GM12878 (cell line): ENCODE data around the gene DTNBP1. TPM values are rescaled to one million over a fixed set of nuclear protein-coding genes. Genes with fewer than 3 reads are reported as not detected.

Experiments used
- ATAC-seq: fragments of 200-7000 bp; cut with Tn5 transposase; 3 replicates; pipeline ENCODE4 v1.9.1; 2020; ENCODE audit warnings: mild to moderate bottlenecking, moderate library complexity
- BruUV-seq: library from RNA; stranded (reverse); fragments of 400-500 nt; replicated peaks from 2 replicates; lab custom pipeline; 2021; lab: Mats Ljungman, UMichigan
- CTCF ChIA-PET: fragments of 300-600 bp; sonication (Branson Sonifier 250); formaldehyde crosslinking; extraction: SDS; loops from one replicate; lab custom pipeline; 2021; ENCODE audit warnings: inconsistent platforms; lab: Yijun Ruan, JAX
- POLR2A ChIA-PET: fragments of 350-600 bp; formaldehyde crosslinking; extraction: SDS; loops from one replicate; lab custom pipeline; 2021; ENCODE audit warnings: inconsistent platforms; lab: Charles Lee
- RAD21 ChIA-PET: fragments of 300-600 bp; sonication (Branson Sonifier 250); formaldehyde crosslinking; loops from one replicate; lab custom pipeline; 2023; ENCODE audit warnings: antibody characterized with exemption; ENCODE audit not compliant: unreplicated experiment; lab: Charles Lee
- SMC1A ChIA-PET: fragments of 300-600 bp; sonication (Branson Sonifier 250); formaldehyde crosslinking; loops from one replicate; lab custom pipeline; 2023; ENCODE audit not compliant: unreplicated experiment, uncharacterized antibody; lab: Charles Lee
- DNase-seq: peaks from one replicate; pipeline ENCODE4 v3.0.0-alpha.2; 2011; ENCODE audit warnings: low read depth, low spot score
- FAIRE-seq: peaks from 3 replicates; lab custom pipeline; 2011; peaks lifted over from hg19 to GRCh38; lab: Jason Lieb, UNC
- H2AFZ ChIP-seq: 2 replicates; pipeline ENCODE4 v1.6.0; 2011; ENCODE audit warnings: low read depth, low read length, control low read depth; ENCODE audit not compliant: control insufficient read depth
- H3K27ac ChIP-seq: 2 replicates; pipeline ENCODE4 v1.5.1; 2011; ENCODE audit warnings: control low read depth; ENCODE audit not compliant: control insufficient read depth, insufficient read depth
- H3K27me3 ChIP-seq, 2 experiments: replicated peaks in 1 of 2; 2 replicates each; pipeline versions ENCODE4 v1.6.0 to v1.6.1; 2011; ENCODE audit warnings: low read length in 1 of 2; ENCODE audit not compliant: control insufficient read depth in 2 of 2, insufficient read depth in 2 of 2
- H3K36me3 ChIP-seq, 2 experiments: 2 replicates each; pipeline ENCODE4 v1.5.1; 2011; ENCODE audit warnings: low read length in 1 of 2; ENCODE audit not compliant: control insufficient read depth in 2 of 2, insufficient read depth in 2 of 2
- H3K4me1 ChIP-seq: 2 replicates; pipeline ENCODE4 v1.6.1; 2011; ENCODE audit warnings: mild to moderate bottlenecking, low read length, moderate library complexity, mixed read lengths; ENCODE audit not compliant: control insufficient read depth, insufficient read depth
- H3K4me2 ChIP-seq: 2 replicates; pipeline ENCODE4 v1.6.0; 2011; ENCODE audit warnings: control low read depth; ENCODE audit not compliant: control insufficient read depth, insufficient read depth
- H3K4me3 ChIP-seq: fragments of 200-600 bp; sonication (generic); 2 replicates; pipeline ENCODE4 v1.5.1; 2016
- H3K79me2 ChIP-seq: 2 replicates; pipeline ENCODE4 v1.6.0; 2011; ENCODE audit warnings: low read length; ENCODE audit not compliant: control insufficient read depth, insufficient read depth
- H3K9ac ChIP-seq: 2 replicates; pipeline ENCODE4 v1.8.0; 2011; ENCODE audit warnings: low read length, control low read depth, mixed read lengths; ENCODE audit not compliant: control insufficient read depth, insufficient read depth
- H3K9me3 ChIP-seq: replicated peaks from 3 replicates; pipeline ENCODE4 v1.5.1; 2011; ENCODE audit warnings: mild to moderate bottlenecking, low read length; ENCODE audit not compliant: control insufficient read depth, insufficient read depth
- H4K20me1 ChIP-seq: 2 replicates; pipeline ENCODE4 v1.6.0; 2011; ENCODE audit not compliant: control insufficient read depth, insufficient read depth
- ESRRA ChIP-seq: IDR thresholded peaks from 2 replicates; pipeline ENCODE4 v1.6.1; 2012; ENCODE audit warnings: mild to moderate bottlenecking, low read length, improper control_type of control experiment
- FOS ChIP-seq: IDR thresholded peaks from 3 replicates; pipeline ENCODE4 v1.6.1; 2011; ENCODE audit warnings: borderline replicate concordance; ENCODE audit not compliant: insufficient read length; ENCODE audit errors: extremely low read depth
- JUNB ChIP-seq: IDR thresholded peaks from 2 replicates; pipeline ENCODE4 v1.6.1; 2016; ENCODE audit warnings: antibody characterized with exemption, mild to moderate bottlenecking
- MTA3 ChIP-seq: IDR thresholded peaks from 2 replicates; pipeline ENCODE4 v1.6.1; 2012; ENCODE audit warnings: low read length, inconsistent platforms, borderline replicate concordance
- MXI1 ChIP-seq: fragments of 150-350 bp; IDR thresholded peaks from 2 replicates; pipeline ENCODE4 v1.6.1; 2011; ENCODE audit warnings: low read depth, mild to moderate bottlenecking, inconsistent platforms, low read length, improper control_type of control experiment
- RAD21 ChIP-seq: IDR thresholded peaks from 2 replicates; pipeline ENCODE4 v1.6.1; 2011; ENCODE audit warnings: mild to moderate bottlenecking, low read depth, low read length, moderate library complexity; ENCODE audit not compliant: insufficient read depth
- RELB ChIP-seq: fragments of 450-650 bp; IDR thresholded peaks from 2 replicates; pipeline ENCODE4 v1.6.1; 2017; ENCODE audit warnings: low read depth, mild to moderate bottlenecking, moderate library complexity
- SKIL ChIP-seq: fragments of 450-650 bp; IDR thresholded peaks from 2 replicates; pipeline ENCODE4 v1.6.1; 2017; ENCODE audit warnings: mild to moderate bottlenecking, low read depth, inconsistent platforms; ENCODE audit not compliant: poor library complexity, severe bottlenecking
- SMAD5 ChIP-seq: IDR thresholded peaks from 2 replicates; pipeline ENCODE4 v1.6.1; 2016; ENCODE audit warnings: antibody characterized with exemption, low read depth
- SMC3 ChIP-seq: IDR thresholded peaks from 2 replicates; pipeline ENCODE4 v1.6.1; 2011; ENCODE audit warnings: low read length, improper control_type of control experiment, borderline replicate concordance
- SRF ChIP-seq, 2 experiments: IDR thresholded peaks; 2 replicates each; pipeline ENCODE4 v1.6.1; 2011; ENCODE audit warnings: low read depth in 2 of 2, low read length in 2 of 2, mild to moderate bottlenecking in 1 of 2, moderate library complexity in 1 of 2
- STAT1 ChIP-seq: fragments of 450-650 bp; conservative IDR thresholded peaks from 2 replicates; pipeline ENCODE4 v1.6.1; 2014; ENCODE audit warnings: antibody characterized with exemption, mild to moderate bottlenecking
- ZBTB4 ChIP-seq: fragments of 450-650 bp; formaldehyde crosslinking; IDR thresholded peaks from 2 replicates; pipeline ENCODE4 v1.4.0; 2022; ENCODE audit warnings: mild to moderate bottlenecking, moderate library complexity
- WGBS: methylation state at CpG from one replicate; pipeline ENCODE4 v1.1.6; 2016; ENCODE audit warnings: low lambda C conversion rate; ENCODE audit not compliant: insufficient replicate concordance, insufficient coverage; ENCODE audit errors: missing lambda C conversion rate; 5-methylcytosine and 5-hydroxymethylcytosine counted together
- in situ Hi-C: fragments of 300-500 bp; cut with MboI; formaldehyde crosslinking; loops from 9 replicates; pipeline ENCODE4 v1.14.3; 2018; ENCODE audit warnings: mixed read lengths
- intact Hi-C: fragments of 100-400 bp; cut with micrococcal nuclease; formaldehyde crosslinking; loops from one replicate; pipeline ENCODE4 v1.14.2; 2022; ENCODE audit not compliant: unreplicated experiment
- polyA plus RNA-seq, 11 experiments: library from polyadenylated mRNA; depleted of rRNA in 4 of 11; unstranded in 6 of 11; stranded (reverse) in 5 of 11; fragments of >200 nt; fragmentation: Nextera tagmentation in 4 of 11; fragmentation: Illumina TruSeq in 1 of 11; extraction: Ambion mirVana in 4 of 11; extraction: Trizol in 1 of 11; gene quantifications; 1 replicate in 1 of 11; 2 replicates in 10 of 11; pipeline versions ENCODE4 v1.2.1 to v1.2.3, GENCODE V29; 2011 to 2016; ENCODE audit warnings: inconsistent platforms in 2 of 11, missing spikeins in 2 of 11, low read depth in 1 of 11
- total RNA-seq, 4 experiments: library from RNA; depleted of rRNA in 3 of 4; stranded (reverse); fragments of >200 nt in 3 of 4; fragmentation: Illumina TruSeq in 1 of 4; extraction: Trizol in 1 of 4; gene quantifications; 2 replicates each; pipeline versions ENCODE4 v1.2.1 to v1.2.3, GENCODE V29; 2013 to 2021

Gene DTNBP1
- total and polyA plus RNA-seq, 10 of the 15 experiments (the other 5 are each of a cell fraction or from before 2014, with no cell fraction given), result 7.1 to 40.3 (median 20.1) TPM

- no peak for TF ChIP-seq MXI1
- TF ChIP-seq JUNB, result no peak
- TF ChIP-seq ZBTB4, result no peak
- no peak for TF ChIP-seq RELB
Observed at GRCh38 chr6:15555101-15556038, 107.5 kb downstream of the DTNBP1 start (continued).

GRCh38 chr6:15554728-15555100, 108.1 kb downstream of the DTNBP1 start:
- no peak overlapping the region for H3K4me3 ChIP-seq
- intact Hi-C loops (no loop called here), in situ Hi-C loops (no loop called here)
- no peak for DNase-seq
- ChIA-PET SMC1A (no interaction called here), CTCF (interaction anchor here (0.5 kb wide), 1 partner anchor 1363 kb away, joined by 4 read pairs; no protein-coding TSS in a partner anchor), RAD21 (no interaction called here), POLR2A (no interaction called here)
- H3K4me1 ChIP-seq, result peaks cover 7% of the 10 kb centered on the region
- H4K20me1 ChIP-seq, result no peaks in the 10 kb centered on the region
- no TSS peak for BruUV-seq
- peaks cover 0 to 3% of the 10 kb centered on the region in 2 experiments; a peak in 3 of 4 replicates for H3K36me3 ChIP-seq
- H2AFZ ChIP-seq, result no peak overlapping the region
- H3K9me3 ChIP-seq, result no peaks in the 10 kb centered on the region
- FAIRE-seq, result no peak
- no peaks in the 10 kb centered on the region for H3K79me2 ChIP-seq
- H3K27ac ChIP-seq, result no peak overlapping the region
- H3K9ac ChIP-seq, result no peak overlapping the region
- no peaks in the 10 kb centered on the region for H3K27me3 ChIP-seq
- H3K4me2 ChIP-seq, result no peak overlapping the region
- no peak for ATAC-seq
- TF ChIP-seq RAD21 (no peak), FOS (no peak), SRF (IDR thresholded peaks at IDR 0.05; ENCODE audit: low read depth in 2 of 2, low read length in 2 of 2) (no peak), SMAD5 (no peak), STAT1 (no peak), SMC3 (no peak), ESRRA (no peak), MTA3 (no peak), SKIL (no peak)
- WGBS, result 96% methylated on average over 6 of the region's 6 CpGs
